KMS-11 (cell line): ENCODE data around the gene DUS1L.
A peak's percentile ranks its signal among the peaks of the same experiment; 100 is the strongest.

ENCODE experiments used
- H2AFZ ChIP-seq: fragments of 200-600 bp; sonication (generic); 2 replicates; pipeline ENCODE4 v1.6.1; 2016; ENCODE audit warnings: antibody characterized with exemption, mixed run types, low read depth
- H3K27ac ChIP-seq: fragments of 200-600 bp; sonication (generic); 2 replicates; pipeline ENCODE4 v1.6.1; 2016; ENCODE audit warnings: mild to moderate bottlenecking, mixed run types
- H3K27me3 ChIP-seq: fragments of 200-600 bp; sonication (generic); 2 replicates; pipeline ENCODE4 v1.6.1; 2017; ENCODE audit warnings: mild to moderate bottlenecking, low read depth, mixed run types, moderate library complexity; ENCODE audit not compliant: insufficient read depth
- H3K36me3 ChIP-seq: fragments of 200-600 bp; sonication (generic); 2 replicates; pipeline ENCODE4 v1.6.1; 2017; ENCODE audit warnings: mild to moderate bottlenecking, mixed run types; ENCODE audit not compliant: insufficient read depth
- H3K4me1 ChIP-seq: fragments of 200-600 bp; sonication (generic); 2 replicates; pipeline ENCODE4 v1.6.1; 2016; ENCODE audit warnings: mild to moderate bottlenecking, low read depth, mixed run types; ENCODE audit not compliant: poor library complexity, severe bottlenecking
- H3K4me2 ChIP-seq: fragments of 200-600 bp; sonication (generic); 2 replicates; pipeline ENCODE4 v1.7.0; 2016; ENCODE audit warnings: mild to moderate bottlenecking, mixed run types
- H3K4me3 ChIP-seq: fragments of 200-600 bp; sonication (generic); IDR thresholded peaks from 2 replicates; pipeline ENCODE4 v1.6.1; 2017; ENCODE audit warnings: low read depth, low read length, mixed read lengths; ENCODE audit not compliant: insufficient read depth
- H3K79me2 ChIP-seq: fragments of 200-600 bp; sonication (generic); 2 replicates; pipeline ENCODE4 v1.6.1; 2016; ENCODE audit warnings: low read depth, mixed run types; ENCODE audit not compliant: insufficient read depth
- H3K9ac ChIP-seq: fragments of 200-600 bp; sonication (generic); 2 replicates; pipeline ENCODE4 v1.6.1; 2016; ENCODE audit warnings: mild to moderate bottlenecking, mixed run types
- H4K20me1 ChIP-seq: fragments of 200-600 bp; sonication (generic); 2 replicates; pipeline ENCODE4 v1.6.1; 2016; ENCODE audit warnings: mild to moderate bottlenecking, mixed run types; ENCODE audit not compliant: insufficient read depth
- TF ChIP-seq, protein P1 (sequence below): fragments of 200-600 bp; sonication (generic); conservative IDR thresholded peaks from 2 replicates; pipeline ENCODE4 v1.6.1; 2017; ENCODE audit warnings: low read depth, mild to moderate bottlenecking, antibody characterized with exemption, low read length, moderate library complexity, mixed read lengths

The DUS1L gene

DNA sequence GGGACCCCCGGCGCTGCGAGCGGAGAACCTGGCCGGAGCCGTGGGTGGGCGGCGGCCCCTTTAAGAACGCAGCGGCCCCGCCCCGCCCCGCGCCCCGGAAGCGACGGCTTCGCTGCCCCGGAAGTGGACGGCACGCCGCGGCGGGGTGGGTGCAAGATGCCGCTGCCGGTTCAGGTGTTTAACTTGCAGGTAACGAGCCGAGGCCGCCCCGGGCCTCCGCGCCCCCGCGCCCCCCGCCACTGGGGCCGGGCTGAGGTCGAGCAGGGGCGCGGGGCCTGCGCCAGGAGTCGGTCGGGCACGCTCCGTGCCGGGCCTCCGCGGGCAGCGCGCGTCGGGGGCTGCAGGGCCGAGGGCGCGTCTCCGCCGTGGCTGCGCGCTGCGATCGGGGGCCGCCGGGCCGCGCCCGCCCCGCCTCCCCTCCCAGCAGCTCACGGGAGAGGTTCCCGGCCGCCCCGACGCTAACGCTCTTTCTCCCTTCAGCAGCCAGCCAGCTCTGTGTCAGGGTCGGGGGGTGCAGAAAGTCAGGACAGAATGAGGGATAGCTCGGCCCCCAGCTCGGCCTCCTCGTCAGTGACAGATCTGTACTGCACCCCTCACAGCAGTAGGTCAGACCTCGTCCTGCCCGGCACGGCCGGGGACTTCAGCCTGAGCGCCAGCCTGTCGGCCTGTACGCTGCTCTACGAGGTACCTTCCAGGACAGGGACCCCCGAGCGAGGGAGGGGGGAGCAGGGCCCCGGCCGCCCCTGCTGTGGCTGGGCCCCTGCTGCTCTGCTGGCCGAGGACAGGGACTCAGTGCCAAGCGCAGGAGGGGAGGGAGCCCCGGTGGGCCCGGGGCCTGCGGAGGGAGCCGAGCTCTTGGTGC is 13.6 kb downstream of the DUS1L start, which contains the start of the genes GPS1 and RFNG:
Gene GPS1, plus strand, starts transcription at position 123 of the 862 bp plus-strand sequence. Its CDS starts 34 bp downstream, at position 157.
Gene RFNG, minus strand, starts transcription at position 36 of the 862 bp plus-strand sequence. CDS start 45 bp downstream, outside the sequence.
- Histone ChIP-seq H3K4me1 (peaks cover 23% of the 10 kb centered on the region), H4K20me1 (no peaks in the 10 kb centered on the region), H3K4me3 (no peak within 1 kb of the TSS), H3K79me2 (peaks cover 17% of the 10 kb centered on the region; the same call in 1 of the 2 replicates), H3K4me2 (peak within 1 kb of the TSS; percentile 85), H3K27me3 (no peaks in the 10 kb centered on the region), H3K27ac (no peak within 1 kb of the TSS), H3K9ac (peak within 1 kb of the TSS; percentile 47; the same call in 1 of the 2 replicates), H2AFZ (peak within 1 kb of the TSS; percentile 34; the same call in 1 of the 2 replicates), H3K36me3 (peaks cover 3% of the 10 kb centered on the region; the same call in 1 of the 2 replicates)
- TF ChIP-seq, protein P1, sequence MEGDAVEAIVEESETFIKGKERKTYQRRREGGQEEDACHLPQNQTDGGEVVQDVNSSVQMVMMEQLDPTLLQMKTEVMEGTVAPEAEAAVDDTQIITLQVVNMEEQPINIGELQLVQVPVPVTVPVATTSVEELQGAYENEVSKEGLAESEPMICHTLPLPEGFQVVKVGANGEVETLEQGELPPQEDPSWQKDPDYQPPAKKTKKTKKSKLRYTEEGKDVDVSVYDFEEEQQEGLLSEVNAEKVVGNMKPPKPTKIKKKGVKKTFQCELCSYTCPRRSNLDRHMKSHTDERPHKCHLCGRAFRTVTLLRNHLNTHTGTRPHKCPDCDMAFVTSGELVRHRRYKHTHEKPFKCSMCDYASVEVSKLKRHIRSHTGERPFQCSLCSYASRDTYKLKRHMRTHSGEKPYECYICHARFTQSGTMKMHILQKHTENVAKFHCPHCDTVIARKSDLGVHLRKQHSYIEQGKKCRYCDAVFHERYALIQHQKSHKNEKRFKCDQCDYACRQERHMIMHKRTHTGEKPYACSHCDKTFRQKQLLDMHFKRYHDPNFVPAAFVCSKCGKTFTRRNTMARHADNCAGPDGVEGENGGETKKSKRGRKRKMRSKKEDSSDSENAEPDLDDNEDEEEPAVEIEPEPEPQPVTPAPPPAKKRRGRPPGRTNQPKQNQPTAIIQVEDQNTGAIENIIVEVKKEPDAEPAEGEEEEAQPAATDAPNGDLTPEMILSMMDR, result no peak

DNA sequence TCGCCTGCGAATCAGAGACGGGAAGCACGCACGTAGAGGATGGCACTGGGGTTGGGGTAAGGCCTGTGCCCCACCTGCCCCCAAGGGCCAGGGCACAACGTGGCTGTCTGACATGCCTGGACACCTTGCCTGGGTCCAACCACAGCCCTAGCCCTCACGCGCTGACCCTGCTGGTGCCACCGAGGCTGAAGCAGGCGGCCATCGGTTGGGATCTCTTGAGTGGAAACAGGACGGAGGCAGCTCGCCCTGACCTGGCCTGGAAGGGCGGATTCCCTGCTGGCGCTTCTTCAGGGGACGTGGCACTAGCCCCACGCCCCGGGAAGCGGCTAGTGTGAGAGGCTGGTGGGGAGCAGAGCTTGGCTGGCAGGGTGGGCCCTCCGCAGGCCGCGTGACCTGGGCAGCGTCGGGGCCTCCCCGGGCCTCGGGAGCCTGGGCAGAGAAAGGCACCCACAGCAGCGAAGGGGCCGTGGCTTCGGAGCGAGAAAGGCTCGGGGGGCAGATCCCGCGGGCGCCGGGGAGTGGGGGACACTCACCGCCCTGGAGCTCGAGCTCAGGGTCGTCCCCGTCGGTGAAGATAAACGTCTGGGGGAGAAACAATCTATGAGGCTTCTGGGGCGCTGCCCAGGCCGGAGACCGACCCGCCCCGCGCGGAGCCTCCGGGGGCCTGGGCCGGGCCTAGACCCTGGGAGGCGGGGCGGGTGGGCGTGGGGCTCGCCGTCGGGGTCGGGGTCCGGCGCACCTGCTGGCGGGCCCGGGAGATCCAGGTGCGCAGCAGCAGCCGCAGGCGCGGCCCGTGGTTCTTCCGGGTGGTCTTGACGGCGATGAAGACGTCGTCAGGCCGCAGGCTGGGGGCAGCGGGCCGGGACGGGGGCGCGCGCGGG is 14.6 kb downstream of the DUS1L start:
- Histone ChIP-seq H3K9ac (no peak overlapping the region), H2AFZ (peak overlapping the region; percentile 34; the same call in 1 of the 2 replicates), H3K4me1 (peaks cover 23% of the 10 kb centered on the region), H3K27ac (no peak overlapping the region), H3K4me3 (no peak overlapping the region), H4K20me1 (no peaks in the 10 kb centered on the region), H3K27me3 (no peaks in the 10 kb centered on the region), H3K4me2 (peak overlapping the region; percentile 66), H3K79me2 (peaks cover 17% of the 10 kb centered on the region; the same call in 1 of the 2 replicates), H3K36me3 (peaks cover 3% of the 10 kb centered on the region; the same call in 1 of the 2 replicates)
- TF ChIP-seq, protein P1, result no peak

DNA sequence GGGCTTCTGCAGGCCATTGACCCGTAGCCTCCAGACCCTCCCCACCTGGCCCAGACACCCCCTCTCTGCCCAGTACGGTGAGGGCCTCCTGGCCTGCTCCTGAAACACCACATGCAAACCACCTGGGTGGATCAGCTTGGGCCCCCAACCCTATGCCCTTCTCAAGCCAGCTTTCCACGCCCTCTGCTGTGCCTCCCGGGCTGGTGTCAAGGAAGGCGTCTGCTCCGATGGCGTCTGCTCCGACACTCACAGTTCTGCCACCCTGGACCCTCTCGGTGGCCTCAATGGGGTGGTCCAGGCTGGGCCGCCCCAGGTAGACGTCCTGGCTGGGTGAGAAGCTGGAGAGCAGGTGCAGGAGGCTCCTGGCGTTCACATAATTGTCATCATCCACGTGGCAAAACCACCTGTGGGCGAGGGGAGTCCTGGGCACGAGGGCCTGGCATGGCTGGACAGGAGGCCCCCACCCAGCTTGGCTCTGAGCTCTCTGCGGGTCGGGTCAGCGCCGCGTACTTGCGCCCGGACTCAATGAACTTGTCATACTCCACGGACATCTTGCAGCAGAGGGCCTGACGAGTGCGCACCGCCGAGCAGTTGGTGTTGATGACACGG is 15.3 kb downstream of the DUS1L start:
- H3K4me1 ChIP-seq, result peaks cover 23% of the 10 kb centered on the region
- no peaks in the 10 kb centered on the region for H4K20me1 ChIP-seq
- peaks cover 17% of the 10 kb centered on the region; the same call in 1 of the 2 replicates for H3K79me2 ChIP-seq
- TF ChIP-seq, protein P1, result no peak
- no peak overlapping the region for H3K4me3 ChIP-seq
- H2AFZ ChIP-seq, result no peak overlapping the region
- H3K27me3 ChIP-seq, result no peaks in the 10 kb centered on the region
- H3K4me2 ChIP-seq, result no peak overlapping the region; the same call in 1 of the 2 replicates
- H3K27ac ChIP-seq, result no peak overlapping the region
- H3K9ac ChIP-seq, result no peak overlapping the region
- peaks cover 3% of the 10 kb centered on the region; the same call in 1 of the 2 replicates for H3K36me3 ChIP-seq

DNA sequence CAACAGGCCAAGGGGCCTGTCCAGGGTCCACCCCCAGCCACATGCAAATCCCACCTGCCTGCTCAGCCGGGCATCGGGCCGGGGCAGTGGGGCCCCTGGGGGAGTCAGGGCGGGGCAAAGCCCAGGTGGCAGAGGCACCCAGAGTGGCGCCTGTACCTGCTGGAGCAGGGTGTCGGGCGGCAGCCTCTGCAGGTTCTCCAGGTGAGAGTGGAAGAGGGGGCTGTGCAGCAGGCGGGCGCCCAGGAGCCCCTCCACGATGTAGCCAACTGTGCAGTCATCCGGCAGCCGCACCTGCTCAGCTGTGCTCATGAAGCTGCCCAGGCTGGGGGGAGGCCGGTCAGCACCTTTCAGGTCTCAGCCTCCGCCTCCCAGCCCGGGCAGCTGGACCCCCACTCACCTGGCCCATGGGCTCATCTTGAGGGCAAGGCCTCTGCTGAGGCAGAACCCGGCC is 16.1 kb downstream of the DUS1L start:
- Histone ChIP-seq H3K9ac (no peak overlapping the region), H3K4me1 (peaks cover 23% of the 10 kb centered on the region), H3K79me2 (peaks cover 17% of the 10 kb centered on the region; the same call in 1 of the 2 replicates), H3K27ac (no peak overlapping the region), H3K36me3 (no peaks in the 10 kb centered on the region; the same call in 1 of the 2 replicates), H3K4me3 (no peak overlapping the region), H3K27me3 (no peaks in the 10 kb centered on the region), H3K4me2 (no peak overlapping the region), H2AFZ (no peak overlapping the region), H4K20me1 (no peaks in the 10 kb centered on the region)
- TF ChIP-seq, protein P1, result no peak
